GM12878 (cell line): Measurements from ENCODE around the gene CBFB. TPM values are rescaled to one million over a fixed set of nuclear protein-coding genes. Genes with fewer than 3 reads are reported as not detected.
A peak's percentile ranks its signal among the peaks of the same experiment; 100 is the strongest.

Experiments used
- BCL11A ChIP-seq: IDR thresholded peaks from 2 replicates; pipeline ENCODE4 v1.6.1; 2011; ENCODE audit warnings: low read depth, low read length
- BCLAF1 ChIP-seq: fragments of 450-650 bp; IDR thresholded peaks from 2 replicates; pipeline ENCODE4 v1.6.1; 2017; ENCODE audit warnings: antibody characterized with exemption, mild to moderate bottlenecking, moderate library complexity
- BHLHE40 ChIP-seq, 2 experiments: fragments of 450-650 bp in 1 of 2; IDR thresholded peaks; 2 replicates each; pipeline ENCODE4 v1.6.1; 2011 to 2017; ENCODE audit warnings: low read depth in 2 of 2, borderline replicate concordance in 1 of 2, improper control_type of control experiment in 1 of 2, low read length in 1 of 2, mild to moderate bottlenecking in 1 of 2
- BMI1 ChIP-seq: fragments of 450-650 bp; IDR thresholded peaks from 2 replicates; pipeline ENCODE4 v1.6.1; 2016; ENCODE audit warnings: mild to moderate bottlenecking, moderate library complexity, borderline replicate concordance
- CBX5 ChIP-seq: sonication (generic); IDR thresholded peaks from 2 replicates; pipeline ENCODE4 v1.6.1; 2016; ENCODE audit warnings: low read depth, moderate library complexity, mild to moderate bottlenecking, inconsistent platforms
- CHD1 ChIP-seq: IDR thresholded peaks from 2 replicates; pipeline ENCODE4 v1.6.1; 2012; ENCODE audit warnings: low read depth, low read length, improper control_type of control experiment
- CHD2 ChIP-seq: IDR thresholded peaks from 2 replicates; pipeline ENCODE4 v1.6.1; 2011; ENCODE audit warnings: low read depth, low read length, improper control_type of control experiment, borderline replicate concordance
- CREB1 ChIP-seq: IDR thresholded peaks from 2 replicates; pipeline ENCODE4 v1.6.1; 2012; ENCODE audit warnings: low read depth, mild to moderate bottlenecking, inconsistent platforms
- ELK1 ChIP-seq: IDR thresholded peaks from 2 replicates; pipeline ENCODE4 v1.6.1; 2012; ENCODE audit warnings: low read depth, low read length, improper control_type of control experiment
- FOXM1 ChIP-seq: IDR thresholded peaks from 2 replicates; pipeline ENCODE4 v1.6.1; 2012; ENCODE audit warnings: low read depth, mild to moderate bottlenecking, inconsistent platforms, low read length, moderate library complexity
- GABPA ChIP-seq: IDR thresholded peaks from 2 replicates; pipeline ENCODE4 v1.6.1; 2014; ENCODE audit warnings: antibody characterized with exemption, low read depth, mild to moderate bottlenecking, inconsistent platforms
- HDGF ChIP-seq: fragments of 450-650 bp; IDR thresholded peaks from 2 replicates; pipeline ENCODE4 v1.6.1; 2016; ENCODE audit warnings: antibody characterized with exemption
- IRF4 ChIP-seq: IDR thresholded peaks from 2 replicates; pipeline ENCODE4 v1.6.1; 2011; ENCODE audit warnings: low read depth, low read length
- MAX ChIP-seq: IDR thresholded peaks from 2 replicates; pipeline ENCODE4 v1.6.1; 2012; ENCODE audit warnings: low read depth, low read length, improper control_type of control experiment
- MYC ChIP-seq: IDR thresholded peaks from 2 replicates; pipeline ENCODE4 v1.6.1; 2011; ENCODE audit warnings: mild to moderate bottlenecking, low read length, moderate library complexity, inconsistent platforms; ENCODE audit not compliant: insufficient read depth, insufficient replicate concordance, insufficient read length, severe bottlenecking
- NR2F1 ChIP-seq: fragments of 450-650 bp; conservative IDR thresholded peaks from 2 replicates; pipeline ENCODE4 v1.6.1; 2017; ENCODE audit warnings: mild to moderate bottlenecking
- PBX3 ChIP-seq: IDR thresholded peaks from 2 replicates; pipeline ENCODE4 v1.6.1; 2011; ENCODE audit warnings: mild to moderate bottlenecking, low read depth, low read length, moderate library complexity; ENCODE audit not compliant: insufficient replicate concordance
- PML ChIP-seq: IDR thresholded peaks from 2 replicates; pipeline ENCODE4 v1.6.1; 2012; ENCODE audit warnings: low read length, inconsistent platforms
- POLR2A ChIP-seq: IDR thresholded peaks from 2 replicates; pipeline ENCODE4 v1.6.1; 2011; ENCODE audit warnings: low read depth, mild to moderate bottlenecking, low read length
- POLR2AphosphoS5 ChIP-seq: IDR thresholded peaks from 2 replicates; pipeline ENCODE4 v1.6.1; 2011; ENCODE audit warnings: mild to moderate bottlenecking, low read length, inconsistent platforms
- RB1 ChIP-seq: fragments of 450-650 bp; formaldehyde crosslinking; IDR thresholded peaks from 2 replicates; pipeline ENCODE4 v1.6.1; 2017; ENCODE audit warnings: mild to moderate bottlenecking, borderline replicate concordance
- RFX5 ChIP-seq: IDR thresholded peaks from 2 replicates; pipeline ENCODE4 v1.6.1; 2011; ENCODE audit warnings: low read depth, low read length, improper control_type of control experiment
- SP1 ChIP-seq: IDR thresholded peaks from one replicate; pipeline ENCODE4 v1.6.1; 2011; ENCODE audit warnings: low read depth, low read length
- TCF7 ChIP-seq: IDR thresholded peaks from 2 replicates; pipeline ENCODE4 v1.6.1; 2014; ENCODE audit warnings: antibody characterized with exemption, borderline replicate concordance
- ZSCAN29 ChIP-seq: fragments of 450-650 bp; IDR thresholded peaks from 2 replicates; pipeline ENCODE4 v1.6.1; 2017; ENCODE audit warnings: mild to moderate bottlenecking, moderate library complexity
- polyA plus RNA-seq, 11 experiments: library from polyadenylated mRNA; depleted of rRNA in 4 of 11; unstranded in 6 of 11; stranded (reverse) in 5 of 11; fragments of >200 nt; fragmentation: Nextera tagmentation in 4 of 11; fragmentation: Illumina TruSeq in 1 of 11; extraction: Ambion mirVana in 4 of 11; extraction: Trizol in 1 of 11; gene quantifications; 1 replicate in 1 of 11; 2 replicates in 10 of 11; pipeline versions ENCODE4 v1.2.1 to v1.2.3, GENCODE V29; 2011 to 2016; ENCODE audit warnings: inconsistent platforms in 2 of 11, missing spikeins in 2 of 11, low read depth in 1 of 11
- total RNA-seq, 4 experiments: library from RNA; depleted of rRNA in 3 of 4; stranded (reverse); fragments of >200 nt in 3 of 4; fragmentation: Illumina TruSeq in 1 of 4; extraction: Trizol in 1 of 4; gene quantifications; 2 replicates each; pipeline versions ENCODE4 v1.2.1 to v1.2.3, GENCODE V29; 2013 to 2021

CBFB gene
- total and polyA plus RNA-seq, 10 of the 15 experiments (the other 5 are each of a cell fraction or from before 2014, with no cell fraction given) = 25.3 to 83.8 (median 65.7) TPM

GRCh38 chr16:67109407-67110135 is 80.6 kb downstream of the CBFB start, which contains the start of gene PHAF1 (continued):
- TF ChIP-seq POLR2AphosphoS5 (peak; percentile 43; the same call in 1 of the 2 replicates), PBX3 (no peak), BHLHE40 (IDR thresholded peaks at IDR 0.05; ENCODE audit: borderline replicate concordance in 1 of 2, low read depth in 2 of 2, low read length in 1 of 2) (peak; percentile 13 to 80; a peak in 3 of 4 replicates), MYC (no peak), TCF7 (no peak), MAX (peak; percentile 20), RB1 (peak; percentile 76; the same call in 1 of the 2 replicates), POLR2A (peak; percentile 83), CBX5 (no peak), CREB1 (peak; percentile 72; the same call in 1 of the 2 replicates), BMI1 (no peak), HDGF (peak; percentile 39; the same call in 1 of the 2 replicates), NR2F1 (no peak), BCL11A (no peak), ZSCAN29 (no peak), PML (no peak), BCLAF1 (no peak), IRF4 (no peak), FOXM1 (no peak), RFX5 (no peak), CHD2 (no peak), CHD1 (no peak), SP1 (peak; percentile 53), GABPA (no peak), ELK1 (no peak)
